Small intestine (tissue), 16 donors: ENCODE data around the gene CDH22. TPM values are rescaled to one million over a fixed set of nuclear protein-coding genes. Genes with fewer than 3 reads are reported as not detected.
A peak's percentile ranks its signal among the peaks of the same experiment; 100 is the strongest.

Source experiments
- DNase-seq, 2 donors: peaks; one replicate each; pipeline versions ENCODE4 v3.0.0 to v3.0.0-alpha.2; 2013
- FAIRE-seq: peaks from 2 replicates; lab custom pipeline; 2012; peaks lifted over from hg19 to GRCh38; lab: Jason Lieb, UNC
- H3K27ac ChIP-seq, 3 donors: one replicate each; pipeline ENCODE4 v1.5.1; 2013; ENCODE audit warnings: low read length in 2 of 3, mild to moderate bottlenecking in 2 of 3, control low read depth in 1 of 3, inconsistent platforms in 1 of 3, low read depth in 1 of 3, moderate library complexity in 1 of 3
- H3K27me3 ChIP-seq, 3 donors: one replicate each; pipeline ENCODE4 v1.6.1; 2013; ENCODE audit warnings: low read length in 3 of 3, inconsistent platforms in 1 of 3; ENCODE audit not compliant: control insufficient read depth in 3 of 3, insufficient read depth in 3 of 3
- H3K36me3 ChIP-seq, 3 donors: one replicate each; pipeline ENCODE4 v1.6.1; 2013; ENCODE audit warnings: low read length in 3 of 3, inconsistent platforms in 1 of 3, low read depth in 1 of 3, mild to moderate bottlenecking in 1 of 3, moderate library complexity in 1 of 3; ENCODE audit not compliant: control insufficient read depth in 3 of 3, insufficient read depth in 2 of 3
- H3K4me1 ChIP-seq, 3 donors: one replicate each; pipeline ENCODE4 v1.6.1; 2013; ENCODE audit warnings: low read length in 2 of 3, inconsistent platforms in 1 of 3, low read depth in 1 of 3, mild to moderate bottlenecking in 1 of 3, moderate library complexity in 1 of 3; ENCODE audit not compliant: control insufficient read depth in 3 of 3, insufficient read depth in 2 of 3
- H3K4me3 ChIP-seq, 3 donors: one replicate each; pipeline ENCODE4 v1.5.1; 2013; ENCODE audit warnings: low read length in 3 of 3, control low read depth in 1 of 3, inconsistent platforms in 1 of 3, low read depth in 1 of 3, mild to moderate bottlenecking in 1 of 3, moderate library complexity in 1 of 3
- H3K9me3 ChIP-seq, 2 donors: one replicate each; pipeline ENCODE4 v1.6.1; 2013; ENCODE audit warnings: low read depth in 1 of 2, low read length in 1 of 2; ENCODE audit not compliant: control insufficient read depth in 2 of 2, insufficient read depth in 1 of 2
- WGBS, 3 donors: extraction: QIAGEN DNeasy Blood & Tissue Kit; methylation state at CpG; one replicate each; pipeline ENCODE4 v1.1.7; 2013; 5-methylcytosine and 5-hydroxymethylcytosine counted together
- long read RNA-seq, 10 donors: transcript quantifications; one replicate each; lab custom pipeline, GENCODE V29; 2026
- polyA plus RNA-seq, 4 donors: library from polyadenylated mRNA; stranded (reverse) in 3 of 4; unstranded in 1 of 4; fragments of 200-250 nt in 3 of 4; fragments of 120-200 nt in 1 of 4; gene quantifications; one replicate each; pipeline versions ENCODE4 v1.2.1 to v1.2.3, GENCODE V29; 2013
- donor health status: healthy with polysubstance abuse.
- donor health status: control.
- donor health status: control.
- donor health status: Bipolar disorder and iron deficiency.
- donor health status: healthy.

CDH22 gene, protein sequence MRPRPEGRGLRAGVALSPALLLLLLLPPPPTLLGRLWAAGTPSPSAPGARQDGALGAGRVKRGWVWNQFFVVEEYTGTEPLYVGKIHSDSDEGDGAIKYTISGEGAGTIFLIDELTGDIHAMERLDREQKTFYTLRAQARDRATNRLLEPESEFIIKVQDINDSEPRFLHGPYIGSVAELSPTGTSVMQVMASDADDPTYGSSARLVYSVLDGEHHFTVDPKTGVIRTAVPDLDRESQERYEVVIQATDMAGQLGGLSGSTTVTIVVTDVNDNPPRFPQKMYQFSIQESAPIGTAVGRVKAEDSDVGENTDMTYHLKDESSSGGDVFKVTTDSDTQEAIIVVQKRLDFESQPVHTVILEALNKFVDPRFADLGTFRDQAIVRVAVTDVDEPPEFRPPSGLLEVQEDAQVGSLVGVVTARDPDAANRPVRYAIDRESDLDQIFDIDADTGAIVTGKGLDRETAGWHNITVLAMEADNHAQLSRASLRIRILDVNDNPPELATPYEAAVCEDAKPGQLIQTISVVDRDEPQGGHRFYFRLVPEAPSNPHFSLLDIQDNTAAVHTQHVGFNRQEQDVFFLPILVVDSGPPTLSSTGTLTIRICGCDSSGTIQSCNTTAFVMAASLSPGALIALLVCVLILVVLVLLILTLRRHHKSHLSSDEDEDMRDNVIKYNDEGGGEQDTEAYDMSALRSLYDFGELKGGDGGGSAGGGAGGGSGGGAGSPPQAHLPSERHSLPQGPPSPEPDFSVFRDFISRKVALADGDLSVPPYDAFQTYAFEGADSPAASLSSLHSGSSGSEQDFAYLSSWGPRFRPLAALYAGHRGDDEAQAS
- polyA plus RNA-seq: under 1 TPM in 2 of 4 donors, not detected in 2; 0.03 to 0.84 TPM
- long read RNA-seq, donor 1: 0 reads
- long read RNA-seq, donor 2: 0 reads
- long read RNA-seq, donor 3: 0 reads
- long read RNA-seq, donor 4: 0 reads
- long read RNA-seq, donor 5: 0 reads
- long read RNA-seq, donor 6: 0 reads
- long read RNA-seq, donor 7: 0 reads
- long read RNA-seq, donor 8: 0 reads
- long read RNA-seq, donor 9: 0 reads
- long read RNA-seq, donor 10: 0 reads

DNA sequence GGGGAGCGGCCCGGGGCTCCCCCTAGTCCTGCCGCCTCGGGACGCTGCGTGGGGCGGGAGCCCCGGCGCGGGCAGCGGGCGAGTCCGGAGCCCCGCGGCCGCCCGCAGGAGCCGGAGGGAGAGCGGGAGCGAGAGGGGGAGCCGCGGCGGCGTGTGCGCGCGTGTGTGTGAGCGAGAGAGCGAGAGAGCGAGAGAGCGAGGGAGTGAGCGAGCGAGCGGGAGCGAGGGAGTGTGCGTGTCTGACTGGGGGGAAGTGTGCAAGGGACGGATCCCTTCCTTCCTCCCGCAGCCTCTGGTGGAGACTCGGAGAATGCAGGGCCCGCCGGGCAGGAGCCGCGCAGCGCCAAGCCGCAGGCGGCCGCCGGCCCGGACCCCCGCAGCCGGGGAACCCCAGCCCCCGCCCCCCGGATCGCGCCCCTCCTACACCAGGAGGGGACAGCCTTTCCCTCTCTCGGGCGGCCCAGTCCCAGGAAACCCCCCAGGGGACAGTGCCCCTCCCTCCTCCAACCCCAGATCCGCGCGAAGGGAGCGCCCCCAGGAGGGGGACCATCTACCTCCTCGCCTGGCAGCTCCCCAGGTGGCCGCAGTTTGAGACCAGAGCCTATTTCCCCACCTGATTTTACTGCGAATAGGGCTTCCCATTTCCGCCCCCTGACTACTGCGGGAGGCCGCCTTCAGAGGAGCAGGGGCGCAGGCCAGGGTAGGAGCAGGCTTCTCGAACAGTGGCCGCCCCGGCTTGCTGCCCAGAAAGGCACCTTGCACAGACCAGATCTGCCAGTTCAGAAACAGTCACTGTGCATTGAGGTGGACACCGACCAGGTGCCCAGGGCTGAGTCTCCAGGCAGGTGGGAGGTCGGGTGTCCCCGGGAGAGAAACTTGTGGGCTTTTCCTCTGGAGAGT lies at the start of gene CDH22:
Gene CDH22, minus strand, starts transcription at position 241 of the 900 bp plus-strand sequence. CDS start 57,204 bp downstream, outside the sequence.
- 1 to 3% (median 2%) methylated on average over 47 to 74 of the region's 74 CpGs for WGBS, 3 donors
- DNase-seq (peak in 1 of 2 donors; percentile 54), FAIRE-seq (no peak)

DNA sequence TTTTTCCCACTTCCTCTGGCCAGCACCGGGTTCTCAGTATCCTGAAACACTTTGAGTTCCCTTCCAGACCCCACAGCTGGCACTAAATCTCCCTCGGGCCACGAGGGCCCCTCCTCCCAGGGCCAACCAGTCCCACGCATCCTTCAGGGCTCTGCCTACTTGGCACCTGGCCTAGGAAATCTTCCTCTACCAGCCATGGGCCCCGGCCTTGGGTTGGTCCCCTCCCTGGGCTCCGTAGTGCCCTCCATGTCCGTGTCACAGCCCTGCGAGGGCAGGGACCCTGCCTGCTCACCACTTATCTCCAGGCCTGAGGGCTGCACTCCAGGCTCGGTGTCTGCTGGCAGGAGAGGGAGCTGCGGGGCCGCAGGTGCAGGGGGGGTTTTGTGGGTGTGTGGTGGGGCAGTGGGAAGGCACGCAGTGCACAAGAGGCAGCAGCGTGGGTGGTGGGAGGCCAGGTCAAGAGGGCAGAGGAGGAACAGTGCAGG lies 48.8 kb upstream of the CDH22 start:
- H3K4me1 ChIP-seq: no peaks in the 10 kb centered on the region
- no peak for DNase-seq
- FAIRE-seq: no peak
- no peak overlapping the region for H3K27ac ChIP-seq
- peaks cover 0 to 70% (median 1%) of the 10 kb centered on the region in 3 donors for H3K36me3 ChIP-seq
- H3K27me3 ChIP-seq: no peaks in the 10 kb centered on the region
- 23 to 25% (median 24%) methylated on average over 13 of the region's 13 CpGs for WGBS, 3 donors
- no peak overlapping the region for H3K4me3 ChIP-seq
- H3K9me3 ChIP-seq: no peaks in the 10 kb centered on the region

More for the DNA sequence above, at the start of gene CDH22:
- H3K36me3 ChIP-seq: no peaks in the 10 kb centered on the region
- no peak within 1 kb of the TSS for H3K27ac ChIP-seq
- peaks cover 5 to 74% (median 45%) of the 10 kb centered on the region in 3 donors for H3K27me3 ChIP-seq
- H3K4me1 ChIP-seq: no peaks in the 10 kb centered on the region
- peak within 1 kb of the TSS in 1 of 3 donors; percentile 36 for H3K4me3 ChIP-seq
- H3K9me3 ChIP-seq: no peaks in the 10 kb centered on the region

DNA sequence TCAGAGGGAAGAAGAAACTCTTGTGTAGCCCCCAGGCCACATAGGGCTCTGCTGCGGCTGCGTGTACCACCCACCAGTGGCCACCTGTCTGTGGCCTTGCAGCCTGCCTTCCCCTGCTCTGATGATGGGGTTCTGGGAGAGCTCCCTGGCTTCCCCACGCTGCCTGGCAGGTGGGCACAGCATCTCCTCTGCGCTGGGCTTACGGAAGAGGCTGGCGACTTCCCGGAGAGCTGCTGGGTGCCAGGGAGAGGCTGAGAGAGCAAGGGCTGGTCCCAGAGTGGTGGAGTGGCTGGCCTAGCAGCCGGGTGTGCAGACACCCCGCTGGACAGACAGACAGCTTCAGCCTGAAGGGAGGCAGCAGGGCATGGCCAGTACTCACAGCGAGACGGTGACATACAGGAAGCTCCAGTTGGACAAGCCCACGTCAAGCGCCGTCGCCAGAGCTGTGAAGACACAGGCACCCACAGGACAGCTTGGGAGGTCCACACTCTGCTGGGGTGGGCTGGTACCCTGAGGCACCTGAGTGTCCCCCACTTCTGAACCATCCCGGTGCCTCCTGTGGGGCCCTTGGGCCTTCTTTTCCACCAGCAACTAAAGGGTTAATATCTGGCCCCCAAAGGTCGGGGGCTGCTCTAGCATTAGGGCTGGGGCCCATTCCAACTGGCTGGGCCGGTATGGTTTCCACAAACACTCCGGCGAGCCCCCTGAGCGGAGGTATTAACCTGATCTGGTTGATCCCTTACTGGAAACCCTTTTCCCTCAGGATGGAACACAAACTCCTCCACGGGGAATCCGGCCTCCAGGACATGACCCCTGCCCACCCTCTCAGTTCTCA lies 48.1 kb upstream of the CDH22 start:
- no peaks in the 10 kb centered on the region for H3K4me1 ChIP-seq
- H3K27ac ChIP-seq: no peak overlapping the region
- 77 to 88% (median 79%) methylated on average over 23 of the region's 23 CpGs for WGBS, 3 donors
- H3K36me3 ChIP-seq: peaks cover 0 to 72% (median 1%) of the 10 kb centered on the region in 3 donors
- DNase-seq: no peak
- H3K27me3 ChIP-seq: no peaks in the 10 kb centered on the region
- H3K4me3 ChIP-seq: no peak overlapping the region
- no peaks in the 10 kb centered on the region for H3K9me3 ChIP-seq
- FAIRE-seq: no peak

DNA sequence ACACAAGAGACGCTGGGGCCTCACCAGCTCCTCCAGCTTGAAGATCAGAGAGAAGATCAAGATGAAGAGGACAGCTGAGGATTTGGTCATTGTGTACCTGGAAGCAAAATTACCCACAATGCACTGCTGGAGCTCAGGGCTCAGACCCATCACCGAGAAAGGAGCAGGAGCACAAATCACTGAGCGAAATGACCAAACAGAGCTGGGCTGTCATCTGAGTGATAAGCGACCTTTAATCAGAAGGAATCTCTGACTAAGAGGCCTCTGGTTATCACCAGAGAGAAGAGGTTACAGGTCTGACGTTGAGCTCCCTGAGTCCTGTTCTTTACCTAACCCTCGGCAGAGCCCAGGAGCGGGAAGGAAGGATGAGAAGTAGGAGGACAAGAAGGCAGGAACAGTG lies 47.5 kb upstream of the CDH22 start:
- no peak overlapping the region for H3K4me3 ChIP-seq
- H3K27ac ChIP-seq: no peak overlapping the region
- WGBS, 3 donors: 72 to 86% (median 82%) methylated on average over 7 of the region's 7 CpGs
- DNase-seq: no peak
- FAIRE-seq: no peak
- H3K9me3 ChIP-seq: no peaks in the 10 kb centered on the region
- peaks cover 0 to 76% (median 1%) of the 10 kb centered on the region in 3 donors for H3K36me3 ChIP-seq
- H3K4me1 ChIP-seq: no peaks in the 10 kb centered on the region
- H3K27me3 ChIP-seq: no peaks in the 10 kb centered on the region

DNA sequence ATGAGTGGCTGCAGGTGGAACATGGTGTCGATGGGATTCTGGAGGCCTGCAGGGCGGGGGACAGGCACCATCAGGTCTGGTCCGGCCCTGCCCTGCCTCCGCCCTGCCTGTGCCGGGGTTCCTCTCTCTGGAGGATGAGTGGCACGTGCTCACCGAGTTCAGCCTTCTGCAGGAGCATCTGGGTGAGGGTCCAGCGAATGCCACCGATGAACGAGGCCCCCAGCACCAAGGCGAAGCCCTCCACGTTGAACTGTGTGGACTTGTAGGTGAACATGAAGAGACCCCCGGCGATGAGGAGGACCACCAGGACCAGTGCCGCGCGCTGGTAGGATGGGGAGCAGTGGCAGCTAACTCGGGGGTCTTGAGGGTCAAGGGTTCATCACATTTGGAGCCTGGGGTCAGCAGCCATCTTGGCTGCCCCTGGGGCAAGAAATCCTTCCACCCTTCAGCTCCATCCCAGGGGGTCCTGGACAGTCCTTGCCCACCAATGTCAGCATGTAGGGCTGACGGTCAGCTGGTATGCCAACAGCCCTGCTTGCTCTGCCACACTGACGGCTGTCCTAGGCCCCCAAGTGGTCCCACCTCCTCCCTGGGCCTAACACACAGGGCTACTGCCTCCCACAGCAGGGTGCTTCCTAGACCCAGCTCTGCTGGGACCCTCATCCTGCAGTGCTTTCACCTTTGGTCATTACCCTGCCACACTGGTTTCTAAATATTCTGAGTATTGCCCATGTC lies 46.8 kb upstream of the CDH22 start:
- no peak for FAIRE-seq
- H3K9me3 ChIP-seq: no peaks in the 10 kb centered on the region
- H3K4me1 ChIP-seq: no peaks in the 10 kb centered on the region
- no peaks in the 10 kb centered on the region for H3K27me3 ChIP-seq
- no peak overlapping the region for H3K4me3 ChIP-seq
- H3K36me3 ChIP-seq: peaks cover 0 to 83% (median 1%) of the 10 kb centered on the region in 3 donors
- H3K27ac ChIP-seq: no peak overlapping the region
- 92 to 94% (median 94%) methylated on average over 18 to 20 of the region's 20 CpGs for WGBS, 3 donors
- DNase-seq: no peak

DNA sequence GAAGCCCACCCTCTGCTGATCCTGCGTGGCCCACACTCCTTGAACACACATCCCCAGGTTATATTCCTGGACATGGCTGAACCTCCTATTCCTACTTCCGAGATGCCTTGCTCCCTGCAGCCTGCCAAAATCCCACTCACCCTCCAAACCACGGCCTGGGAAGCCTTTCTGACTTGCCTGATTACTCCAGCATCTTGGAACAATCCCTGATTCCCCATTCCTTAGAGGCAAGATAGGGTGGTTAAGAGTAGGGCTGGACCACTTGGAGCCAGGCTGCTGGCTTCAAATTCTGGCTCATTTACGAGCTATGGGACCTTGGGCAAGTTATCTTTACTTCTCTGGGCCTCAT lies 45.9 kb upstream of the CDH22 start:
- DNase-seq (no peak), FAIRE-seq (no peak)
- Histone ChIP-seq H3K36me3 (peaks cover 0 to 84% (median 1%) of the 10 kb centered on the region in 3 donors), H3K27me3 (no peaks in the 10 kb centered on the region), H3K9me3 (no peaks in the 10 kb centered on the region), H3K27ac (no peak overlapping the region), H3K4me3 (no peak overlapping the region), H3K4me1 (peaks cover 0 to 4% (median 0%) of the 10 kb centered on the region in 3 donors)
- 85 to 89% (median 85%) methylated on average over 4 of the region's 4 CpGs for WGBS, 3 donors
